SK-N-SH (cell line): ENCODE measurements around the gene CDC25B. TPM values are rescaled to one million over a fixed set of nuclear protein-coding genes. Genes with fewer than 3 reads are reported as not detected.

Experiments
- CTCF ChIA-PET: fragments of 300-600, 350-600 bp; formaldehyde crosslinking; extraction: SDS; loops from one replicate; lab custom pipeline; 2021; lab: Yijun Ruan, JAX
- POLR2A ChIA-PET: fragments of 350-600 bp; sonication (Branson Sonifier 250); formaldehyde crosslinking; extraction: SDS; loops from one replicate; lab custom pipeline; 2020; ENCODE audit warnings: antibody characterized with exemption, inconsistent platforms; lab: Yijun Ruan, JAX
- DNase-seq: peaks from one replicate; pipeline ENCODE4 v3.0.0; 2012
- H2AFZ ChIP-seq: fragments of 200-600 bp; sonication (generic); 2 replicates; pipeline ENCODE4 v1.8.1; 2016; ENCODE audit warnings: antibody characterized with exemption, mild to moderate bottlenecking, low read depth
- H3F3A ChIP-seq: fragments of 200-600 bp; sonication (generic); replicated peaks from 2 replicates; pipeline ENCODE3; 2016; ENCODE audit warnings: antibody characterized with exemption, mild to moderate bottlenecking; ENCODE audit not compliant: insufficient read depth
- H3K27ac ChIP-seq, 2 experiments: fragments of 200-500 bp in 1 of 2; fragments of 200-600 bp in 1 of 2; sonication (Bioruptor generic) in 1 of 2; sonication (generic), shearing (Covaris generic) in 1 of 2; 2 replicates each; pipeline versions ENCODE4 v1.5.1 to v1.6.1; 2014 to 2016; ENCODE audit warnings: low read depth in 2 of 2, inconsistent platforms in 1 of 2, low read length in 1 of 2, mild to moderate bottlenecking in 1 of 2, mixed read lengths in 1 of 2
- H3K27me3 ChIP-seq: fragments of 200-600 bp; sonication (generic), shearing (Covaris generic); 2 replicates; pipeline ENCODE4 v1.6.1; 2016; ENCODE audit warnings: mixed run types; ENCODE audit not compliant: insufficient read depth
- H3K36me3 ChIP-seq, 2 experiments: fragments of 200-500 bp in 1 of 2; fragments of 200-600 bp in 1 of 2; sonication (Bioruptor generic) in 1 of 2; sonication (generic) in 1 of 2; replicated peaks in 1 of 2; 2 replicates each; pipeline versions ENCODE3 to v1.5.1; 2014 to 2016; ENCODE audit warnings: low read length in 1 of 2, mild to moderate bottlenecking in 1 of 2; ENCODE audit not compliant: insufficient read depth in 2 of 2, control insufficient read depth in 1 of 2
- H3K4me1 ChIP-seq, 2 experiments: fragments of 200-500 bp in 1 of 2; fragments of 200-600 bp in 1 of 2; sonication (Bioruptor generic) in 1 of 2; sonication (generic), shearing (Covaris generic) in 1 of 2; 2 replicates each; pipeline versions ENCODE4 v1.5.1 to v1.6.1; 2014 to 2016; ENCODE audit warnings: low read depth in 1 of 2, low read length in 1 of 2, mixed run types in 1 of 2; ENCODE audit not compliant: insufficient read depth in 2 of 2, control insufficient read depth in 1 of 2
- H3K4me2 ChIP-seq: fragments of 200-600 bp; sonication (generic), shearing (Covaris generic); 2 replicates; pipeline ENCODE4 v1.6.1; 2017; ENCODE audit warnings: mixed run types
- H3K4me3 ChIP-seq, 2 experiments: fragments of 200-500 bp in 1 of 2; fragments of 200-600 bp in 1 of 2; sonication (Bioruptor generic) in 1 of 2; sonication (generic), shearing (Covaris generic) in 1 of 2; 2 replicates each; pipeline versions ENCODE4 v1.5.1 to v1.8.1; 2014 to 2016; ENCODE audit warnings: low read depth in 2 of 2, inconsistent platforms in 1 of 2, low read length in 1 of 2, mild to moderate bottlenecking in 1 of 2, mixed read lengths in 1 of 2, moderate library complexity in 1 of 2
- H3K79me2 ChIP-seq: fragments of 200-600 bp; sonication (generic); 2 replicates; pipeline ENCODE4 v1.8.1; 2017; ENCODE audit warnings: mild to moderate bottlenecking; ENCODE audit not compliant: insufficient read depth
- H3K9ac ChIP-seq: fragments of 200-600 bp; sonication (generic); 2 replicates; pipeline ENCODE4 v1.6.1; 2017; ENCODE audit warnings: mixed run types
- H3K9me2 ChIP-seq: fragments of 200-600 bp; sonication (generic); 2 replicates; pipeline ENCODE4 v1.6.1; 2017; ENCODE audit warnings: mixed run types
- H3K9me3 ChIP-seq: fragments of 200-600 bp; sonication (generic); 2 replicates; pipeline ENCODE4 v1.6.1; 2017; ENCODE audit warnings: mixed run types, mild to moderate bottlenecking, moderate library complexity
- H4K20me1 ChIP-seq: fragments of 200-600 bp; sonication (generic); 2 replicates; pipeline ENCODE4 v1.6.1; 2017; ENCODE audit warnings: mild to moderate bottlenecking, mixed run types; ENCODE audit not compliant: insufficient read depth
- GATA2 ChIP-seq: sonication (generic); formaldehyde crosslinking; IDR thresholded peaks from 2 replicates; pipeline ENCODE4 v1.5.0; 2020; ENCODE audit warnings: mild to moderate bottlenecking, missing genetic modification reagents
- MXI1 ChIP-seq: IDR thresholded peaks from 2 replicates; pipeline ENCODE4 v1.6.1; 2012; ENCODE audit warnings: mild to moderate bottlenecking, low read depth, low read length, improper control_type of control experiment
- RXRA ChIP-seq: IDR thresholded peaks from 2 replicates; pipeline ENCODE4 v1.4.0; 2012; ENCODE audit warnings: low read depth, mild to moderate bottlenecking, borderline replicate concordance
- TEAD4 ChIP-seq: IDR thresholded peaks from 2 replicates; pipeline ENCODE4 v1.4.0; 2012; ENCODE audit warnings: mild to moderate bottlenecking, borderline replicate concordance; ENCODE audit not compliant: insufficient read depth
- WGBS: methylation state at CpG from one replicate; pipeline ENCODE4 v1.1.6; 2017; ENCODE audit warnings: low lambda C conversion rate; 5-methylcytosine and 5-hydroxymethylcytosine counted together
- polyA plus RNA-seq, 3 experiments: library from polyadenylated mRNA; depleted of rRNA; stranded (reverse); fragments of >200 nt; gene quantifications; 2 replicates each; pipeline ENCODE4 v1.2.3, GENCODE V29; 2012
- TF ChIP-seq, protein P1 (sequence below): fragments of 200-600 bp; sonication (generic); IDR thresholded peaks from 2 replicates; pipeline ENCODE4 v1.6.1; 2017; ENCODE audit warnings: antibody characterized with exemption, mild to moderate bottlenecking, moderate library complexity

Gene CDC25B
- polyA plus RNA-seq, 1 of the 3 experiments (the other 2 are of a cell fraction), result 56.5 TPM

GRCh38 chr20:3794701-3795420, 1.2 kb upstream of the CDC25B start:
- Histone ChIP-seq H3K4me2 (peak overlapping the region; percentile 98), H3K9me3 (no peaks in the 10 kb centered on the region), H3K4me3 (peak overlapping the region; percentile 72 to 80), H3K4me1 (peaks cover 17 to 32% of the 10 kb centered on the region in 2 experiments; a peak in 3 of 4 replicates), H3K9me2 (no peaks in the 10 kb centered on the region), H3F3A (no peaks in the 10 kb centered on the region), H3K79me2 (peaks cover 41% of the 10 kb centered on the region), H3K9ac (peak overlapping the region; percentile 94), H3K27me3 (no peaks in the 10 kb centered on the region), H3K36me3 (peaks cover 12% of the 10 kb centered on the region in 2 experiments), H2AFZ (peak overlapping the region; percentile 90), H4K20me1 (no peaks in the 10 kb centered on the region), H3K27ac (peak overlapping the region; percentile 91 to 96)
- CTCF ChIA-PET, result interaction anchor here (0.7 to 3.5 kb wide), 8 partner anchors 8 to 290 kb away, joined by 3 to 51 read pairs (median 8); partner anchors contain the start of genes AP5S1, CENPB and SPEF1
- peak; percentile 10 for DNase-seq
- TF ChIP-seq GATA2, result no peak
- no peak for TF ChIP-seq RXRA
- TF ChIP-seq, protein P1, sequence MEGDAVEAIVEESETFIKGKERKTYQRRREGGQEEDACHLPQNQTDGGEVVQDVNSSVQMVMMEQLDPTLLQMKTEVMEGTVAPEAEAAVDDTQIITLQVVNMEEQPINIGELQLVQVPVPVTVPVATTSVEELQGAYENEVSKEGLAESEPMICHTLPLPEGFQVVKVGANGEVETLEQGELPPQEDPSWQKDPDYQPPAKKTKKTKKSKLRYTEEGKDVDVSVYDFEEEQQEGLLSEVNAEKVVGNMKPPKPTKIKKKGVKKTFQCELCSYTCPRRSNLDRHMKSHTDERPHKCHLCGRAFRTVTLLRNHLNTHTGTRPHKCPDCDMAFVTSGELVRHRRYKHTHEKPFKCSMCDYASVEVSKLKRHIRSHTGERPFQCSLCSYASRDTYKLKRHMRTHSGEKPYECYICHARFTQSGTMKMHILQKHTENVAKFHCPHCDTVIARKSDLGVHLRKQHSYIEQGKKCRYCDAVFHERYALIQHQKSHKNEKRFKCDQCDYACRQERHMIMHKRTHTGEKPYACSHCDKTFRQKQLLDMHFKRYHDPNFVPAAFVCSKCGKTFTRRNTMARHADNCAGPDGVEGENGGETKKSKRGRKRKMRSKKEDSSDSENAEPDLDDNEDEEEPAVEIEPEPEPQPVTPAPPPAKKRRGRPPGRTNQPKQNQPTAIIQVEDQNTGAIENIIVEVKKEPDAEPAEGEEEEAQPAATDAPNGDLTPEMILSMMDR, result no peak
- POLR2A ChIA-PET, result interaction anchor here (1.4 to 1.5 kb wide), 2 partner anchors 27 to 52 kb away, joined by 6 to 7 read pairs; partner anchors contain the start of genes ADISSP and MAVS
- 92% methylated on average over 25 of the region's 25 CpGs for WGBS

DNA sequence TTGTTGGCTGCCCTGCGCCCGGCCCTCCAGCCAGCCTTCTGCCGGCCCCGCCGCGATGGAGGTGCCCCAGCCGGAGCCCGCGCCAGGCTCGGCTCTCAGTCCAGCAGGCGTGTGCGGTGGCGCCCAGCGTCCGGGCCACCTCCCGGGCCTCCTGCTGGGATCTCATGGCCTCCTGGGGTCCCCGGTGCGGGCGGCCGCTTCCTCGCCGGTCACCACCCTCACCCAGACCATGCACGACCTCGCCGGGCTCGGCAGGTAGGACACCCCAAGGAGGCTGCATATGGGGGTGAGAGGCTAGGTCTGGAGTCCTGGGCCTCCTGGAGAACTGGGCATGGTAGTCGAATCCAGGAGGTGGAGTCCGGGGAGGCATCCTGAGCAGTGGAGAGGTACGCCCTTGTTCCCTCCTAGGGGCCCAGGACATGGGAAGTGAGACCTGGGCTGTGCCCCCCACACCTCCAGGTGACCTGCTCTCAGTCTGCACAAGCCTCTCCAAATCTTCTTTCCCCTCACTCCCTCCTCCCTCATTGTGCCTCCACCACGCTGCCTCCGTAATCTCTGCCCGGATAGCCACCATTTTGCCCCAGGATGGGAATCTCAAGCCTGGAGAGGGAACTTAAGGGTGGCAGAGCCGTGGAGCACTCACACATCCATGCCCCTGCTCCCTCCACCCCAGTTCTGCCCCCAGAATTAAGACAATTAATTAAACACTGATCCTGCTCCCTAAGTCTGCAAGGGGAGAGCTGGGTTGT, 541 bp downstream of the CDC25B start:
- peak overlapping the region; percentile 98 for H3K4me2 ChIP-seq
- H3K9ac ChIP-seq, result peak overlapping the region; percentile 89
- peak overlapping the region in 1 of 2 experiments; percentile 64; a peak in 2 of 4 replicates for H3K27ac ChIP-seq
- no peaks in the 10 kb centered on the region for H3K9me2 ChIP-seq
- H3K27me3 ChIP-seq, result no peaks in the 10 kb centered on the region
- no peaks in the 10 kb centered on the region for H3K9me3 ChIP-seq
- H2AFZ ChIP-seq, result no peak overlapping the region
- ChIA-PET POLR2A (interaction anchor here (0.9 to 1.5 kb wide), 6 partner anchors 10 to 50 kb away, joined by 3 to 10 read pairs (median 5); partner anchors contain the start of genes ADISSP, AP5S1, CENPB and MAVS), CTCF (interaction anchor here (1.2 to 3.5 kb wide), 5 partner anchors 10 to 49 kb away, joined by 4 to 51 read pairs (median 14); partner anchors contain the start of genes AP5S1, CENPB and SPEF1)
- H3K36me3 ChIP-seq, result peaks cover 20 to 25% of the 10 kb centered on the region in 2 experiments
- peaks cover 17 to 41% of the 10 kb centered on the region in 2 experiments; a peak in 3 of 4 replicates for H3K4me1 ChIP-seq
- H4K20me1 ChIP-seq, result no peaks in the 10 kb centered on the region
- WGBS, result 39% methylated on average over 4 of the region's 33 CpGs
- peaks cover 53% of the 10 kb centered on the region for H3K79me2 ChIP-seq
- TF ChIP-seq TEAD4 (no peak), MXI1 (0 out of 2 replicates have a peak, but pooled peaks have one; percentile 23)
- no peaks in the 10 kb centered on the region for H3F3A ChIP-seq
- H3K4me3 ChIP-seq, result peak overlapping the region; percentile 70 to 72
- DNase-seq, result no peak
